GM21381 (cell line): Measurements from ENCODE around the gene TBX15.

Experiments used
- ATAC-seq: cut with Tn5 transposase; IDR thresholded peaks from one replicate; pipeline ENCODE4 v1.9.1; 2021; ENCODE audit warnings: mild to moderate bottlenecking, moderate library complexity; ENCODE audit not compliant: unreplicated experiment

TBX15 gene

GRCh38 chr1:118985640-118986554 lies 2.2 kb downstream of the TBX15 start:
- no peak for ATAC-seq

GRCh38 chr1:118984722-118985639 lies 3.2 kb downstream of the TBX15 start:
- no peak for ATAC-seq

- ATAC-seq: no peak
Observed at GRCh38 chr1:118984086-118984721, 3.9 kb downstream of the TBX15 start.

DNA sequence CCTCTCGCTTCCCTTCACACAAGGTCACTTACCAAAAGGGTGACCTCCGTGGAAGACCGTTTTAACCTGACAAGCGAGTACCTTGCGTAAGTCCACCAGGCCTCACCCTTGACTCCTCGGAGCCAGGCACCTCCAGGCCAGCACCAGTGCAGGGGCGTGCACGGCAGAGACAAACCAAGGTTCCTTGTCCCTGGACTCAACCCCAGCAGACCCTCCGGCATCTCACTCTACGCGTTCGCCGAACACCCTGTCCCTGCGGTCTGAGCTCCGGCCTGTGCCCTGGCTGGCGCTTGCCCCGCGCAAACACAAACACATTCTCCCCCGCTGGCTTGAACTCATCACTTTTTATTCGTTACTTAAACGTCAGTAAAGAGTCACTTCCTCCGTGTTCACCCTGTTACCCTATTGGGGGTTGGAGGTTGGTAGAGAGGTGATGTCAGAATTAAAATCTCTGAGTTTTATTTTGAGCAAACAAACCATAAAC lies 4.5 kb downstream of the TBX15 start:
- ATAC-seq: no peak

- ATAC-seq: no peak
Observed at GRCh38 chr1:118982821-118983557, 5.2 kb downstream of the TBX15 start.

- ATAC-seq: no peak
Observed at GRCh38 chr1:118982266-118982665, 5.9 kb downstream of the TBX15 start.

- ATAC-seq: no peak
Observed at GRCh38 chr1:118981436-118981835, 6.7 kb downstream of the TBX15 start.

GRCh38 chr1:118979754-118980575 lies 8.2 kb downstream of the TBX15 start:
- no peak for ATAC-seq

DNA sequence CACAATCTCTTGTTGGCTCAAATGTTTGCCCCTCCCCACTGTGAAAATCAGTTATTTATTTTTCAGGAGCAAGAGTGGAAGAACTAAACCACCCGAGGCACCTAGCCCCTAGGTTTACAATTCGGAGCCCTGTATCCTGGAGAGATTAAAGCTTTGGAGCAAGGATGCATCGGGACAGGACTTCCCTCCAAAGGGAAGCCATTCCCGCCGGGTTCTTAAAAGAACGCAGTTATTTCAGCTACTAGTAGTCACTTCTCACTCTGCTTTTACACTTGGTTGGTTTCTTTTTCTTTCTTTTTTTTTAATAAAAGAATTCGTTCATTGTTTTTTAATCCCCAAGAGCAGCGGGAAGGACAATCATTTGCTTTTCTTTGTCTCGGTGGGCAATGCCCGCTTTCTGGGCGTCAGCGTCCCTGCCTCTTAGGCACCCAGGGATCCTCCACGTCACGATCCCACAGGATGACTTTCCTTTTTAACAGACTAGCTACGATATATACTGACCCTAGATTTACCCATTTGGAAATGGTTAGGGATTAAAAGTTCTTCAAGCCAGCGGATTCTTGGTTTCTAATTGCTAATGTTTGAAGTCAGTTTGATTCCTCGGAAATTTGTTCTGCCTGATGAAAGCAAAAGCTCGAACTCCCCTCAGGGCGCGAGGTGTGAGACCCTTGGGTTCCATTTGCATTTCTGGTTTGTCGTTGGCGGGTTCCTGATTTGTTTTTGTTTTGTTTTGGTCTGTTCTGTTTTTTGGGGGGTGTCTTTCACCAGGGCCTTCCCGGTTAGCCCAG lies 9.0 kb downstream of the TBX15 start:
- no peak for ATAC-seq

DNA sequence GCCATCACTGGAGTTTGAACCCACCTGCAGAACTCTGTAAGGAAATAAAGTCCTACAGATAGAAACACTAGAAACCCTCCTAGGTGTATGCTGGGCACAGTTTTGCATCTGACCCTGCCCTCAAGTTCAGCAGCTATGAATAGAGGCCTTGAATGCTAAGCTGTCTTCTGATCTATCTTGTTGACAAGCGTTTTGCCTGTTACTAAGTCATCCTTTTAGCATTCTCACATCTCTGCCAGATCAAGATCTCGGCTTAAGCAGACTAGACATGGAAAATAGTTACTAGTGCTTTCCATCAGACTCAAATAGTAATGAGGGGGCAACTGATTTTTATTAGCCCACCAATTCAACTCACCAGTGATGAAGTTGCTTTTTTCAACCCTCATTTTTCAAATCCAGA lies 10.5 kb downstream of the TBX15 start:
- no peak for ATAC-seq

DNA sequence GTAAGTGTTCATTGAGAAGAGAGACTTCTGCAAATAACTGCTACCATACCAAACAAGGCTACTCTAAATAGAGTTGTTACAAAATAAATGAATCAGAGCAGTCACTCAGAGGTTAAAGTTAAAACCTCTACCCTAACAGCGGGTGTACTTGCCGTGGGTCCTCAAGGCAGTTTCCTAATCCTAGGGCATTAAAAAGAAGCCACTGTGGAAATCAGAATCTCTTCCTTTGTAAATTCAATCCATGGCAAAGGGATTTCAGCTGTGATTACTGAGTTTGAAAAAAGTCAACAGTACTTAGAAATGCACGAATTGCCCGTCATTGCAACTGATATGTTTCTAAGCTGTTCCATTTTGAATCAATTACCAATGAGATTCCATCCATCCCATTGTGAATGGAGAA lies 13.5 kb downstream of the TBX15 start:
- no peak for ATAC-seq

DNA sequence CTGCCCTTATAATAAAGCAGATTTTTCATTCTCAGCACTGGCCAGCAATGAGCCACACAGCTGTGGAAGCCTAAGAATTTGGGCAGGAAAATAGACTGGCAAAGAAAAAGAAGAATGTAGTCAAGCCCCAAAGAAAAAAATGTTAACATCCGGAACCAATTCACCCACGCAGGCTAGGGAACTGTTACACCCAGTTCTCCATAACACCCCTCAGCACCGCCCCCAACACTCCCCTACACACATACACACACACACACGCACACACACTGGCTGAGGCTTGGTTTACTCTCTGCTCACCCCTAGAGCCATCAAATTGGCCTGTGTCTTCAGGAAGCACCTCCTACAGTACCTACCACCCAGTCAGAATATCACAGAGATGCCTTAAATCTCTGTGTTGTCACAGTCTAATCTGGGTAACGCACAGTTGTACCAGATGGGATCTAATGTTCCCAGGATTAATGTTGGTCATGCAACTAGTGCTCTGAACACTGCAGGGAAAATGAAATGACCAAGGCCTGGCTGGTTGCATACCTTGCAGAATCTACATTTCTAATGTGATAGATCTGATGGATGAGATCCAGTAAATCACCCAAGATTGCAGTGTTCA lies 14.5 kb downstream of the TBX15 start:
- ATAC-seq: no peak

DNA sequence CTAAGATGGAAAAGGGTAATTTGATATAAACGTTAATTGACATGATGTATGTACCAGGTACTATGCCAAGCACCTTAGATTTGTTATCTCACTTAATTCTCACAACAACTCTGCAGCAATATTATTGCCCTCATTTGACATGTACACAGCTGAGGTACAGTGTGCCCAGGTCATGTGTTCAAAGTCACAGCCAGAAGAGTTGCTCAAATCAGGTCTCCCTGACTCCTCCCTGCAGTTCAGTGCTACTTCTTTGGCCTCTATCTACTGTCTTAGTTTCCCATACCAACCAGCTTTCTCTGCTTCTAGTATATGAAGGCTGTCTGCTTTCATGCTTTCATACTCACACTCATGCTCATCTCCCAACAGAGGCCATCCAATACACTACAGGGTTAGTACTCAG lies 15.1 kb downstream of the TBX15 start:
- no peak for ATAC-seq

DNA sequence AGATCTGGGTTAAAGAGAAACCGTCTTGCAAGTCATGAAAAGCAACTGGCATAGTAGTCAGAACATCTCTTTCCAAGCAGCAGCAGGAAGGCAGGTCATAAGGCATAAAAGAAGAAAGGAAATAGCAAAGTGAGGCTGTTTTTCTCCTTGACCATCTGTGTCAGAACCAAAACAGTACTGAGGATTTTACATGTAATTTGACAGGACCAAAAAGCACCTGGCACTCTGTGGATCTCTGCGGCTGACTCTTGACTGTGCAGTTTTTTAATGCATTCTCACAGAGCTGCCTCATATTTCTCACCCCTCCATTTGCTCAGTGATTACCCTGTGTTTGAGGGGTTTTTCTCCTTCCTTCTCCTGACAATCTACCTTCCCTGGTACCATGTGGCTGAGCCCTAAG lies 17.7 kb downstream of the TBX15 start:
- ATAC-seq: no peak

DNA sequence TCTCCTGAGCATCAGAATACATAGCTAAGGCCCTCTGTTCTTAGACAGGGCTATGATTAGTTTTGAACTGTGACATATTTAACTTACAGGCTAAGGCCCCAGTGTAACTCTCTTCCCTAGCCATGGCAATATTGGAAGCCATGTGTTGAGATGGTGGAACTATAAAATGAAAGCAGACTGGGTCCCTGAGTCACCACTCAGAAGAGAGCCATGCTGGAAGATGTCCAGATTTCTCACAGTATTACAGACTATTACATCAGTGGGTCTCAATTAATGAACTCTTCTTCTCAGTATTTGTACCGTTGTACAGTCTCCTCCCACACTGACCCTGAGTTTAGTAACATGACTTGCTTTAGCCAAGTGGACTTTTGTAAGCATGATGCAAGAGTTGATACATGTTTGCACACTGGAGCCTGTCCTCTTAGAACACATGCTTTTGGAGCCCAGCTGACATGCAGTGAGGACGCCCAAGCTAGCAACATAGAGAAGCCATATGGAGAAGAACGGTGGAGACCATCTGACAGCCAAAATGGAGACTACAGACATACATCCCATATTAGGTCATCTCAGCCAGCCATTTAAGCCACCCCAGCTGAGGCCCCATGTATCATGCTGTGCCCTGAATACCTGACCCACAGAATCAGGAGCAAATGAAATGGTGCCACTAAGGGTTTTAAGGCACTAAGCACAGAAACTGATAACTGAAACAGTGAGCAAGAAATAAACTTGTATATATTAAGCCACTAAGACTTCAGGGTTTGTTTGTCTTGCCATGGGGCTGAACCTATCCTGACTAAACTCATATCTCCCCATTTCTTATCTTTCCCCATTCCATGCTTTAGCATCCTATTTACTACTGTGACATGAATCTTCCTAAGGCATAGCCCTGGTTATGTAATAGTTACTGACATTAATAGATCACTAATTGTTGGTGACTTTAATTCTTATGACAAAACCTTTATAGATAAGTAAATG lies 24.4 kb downstream of the TBX15 start:
- no peak for ATAC-seq

- no peak for ATAC-seq
Observed at GRCh38 chr1:118963138-118963455, 25.0 kb downstream of the TBX15 start.

DNA sequence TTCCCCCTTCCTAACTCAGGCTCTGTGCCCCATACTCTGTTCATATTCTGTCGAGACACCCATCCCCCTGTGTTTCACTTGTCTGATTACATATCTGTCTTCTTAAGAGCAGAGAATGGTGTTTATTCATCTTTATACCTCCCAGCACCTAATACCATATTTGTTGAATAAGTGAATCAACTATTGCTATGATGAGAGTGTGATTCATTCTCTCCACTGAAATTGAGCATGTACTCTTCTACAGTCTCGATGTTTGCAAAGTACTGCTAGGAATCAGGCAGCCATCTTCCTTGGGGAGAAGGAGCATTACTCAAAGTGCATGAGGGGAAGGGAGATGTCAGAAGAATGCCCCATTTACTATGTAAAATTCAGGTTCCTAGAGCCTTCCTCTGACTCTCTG lies 27.0 kb downstream of the TBX15 start:
- no peak for ATAC-seq
